B cell (primary cell): ENCODE data around the gene S100A5. TPM values are rescaled to one million over a fixed set of nuclear protein-coding genes. Genes with fewer than 3 reads are reported as not detected.

Source experiments
- ATAC-seq: fragments of 200-7000 bp; cut with Tn5 transposase; one replicate; pipeline ENCODE4 v1.10.0; 2021; ENCODE audit warnings: low read depth, mild to moderate bottlenecking, moderate number of reproducible peaks, moderate library complexity
- CTCF ChIA-PET: fragments of 350-600 bp; sonication (Branson Sonifier 250); formaldehyde crosslinking; loops from one replicate; lab custom pipeline; 2021; ENCODE audit warnings: antibody characterized with exemption, inconsistent platforms; lab: Charles Lee
- POLR2A ChIA-PET: fragments of 350-600 bp; sonication (Branson Sonifier 250); formaldehyde crosslinking; loops from one replicate; lab custom pipeline; 2021; ENCODE audit warnings: antibody characterized with exemption; lab: Charles Lee
- DNase-seq: peaks from one replicate; pipeline ENCODE4 v3.0.0; 2013
- H2AFZ ChIP-seq: 2 replicates; pipeline ENCODE4 v1.6.1; 2012; ENCODE audit warnings: mild to moderate bottlenecking, low read depth, low read length; ENCODE audit not compliant: insufficient read depth, poor library complexity, severe bottlenecking
- H3K27ac ChIP-seq, 2 donors: 1 replicate in 1 of 2; 2 replicates in 1 of 2; pipeline ENCODE4 v1.5.1; 2012 to 2013; ENCODE audit warnings: low read length in 2 of 2, mild to moderate bottlenecking in 2 of 2, moderate library complexity in 1 of 2
- H3K27me3 ChIP-seq, 4 experiments: fragments of 200-600 bp in 1 of 4; sonication (generic) in 1 of 4; replicated peaks in 1 of 4; 1 replicate in 2 of 4; 2 replicates in 2 of 4; pipeline versions ENCODE4 v1.6.1 to v1.7.0; 2013 to 2016; ENCODE audit warnings: low read length in 3 of 4, mild to moderate bottlenecking in 2 of 4, mixed read lengths in 1 of 4, moderate library complexity in 1 of 4; ENCODE audit not compliant: insufficient read depth in 4 of 4, control insufficient read depth in 3 of 4; ENCODE audit errors: control extremely low read depth in 1 of 4
- H3K36me3 ChIP-seq, 2 experiments: replicated peaks in 1 of 2; 1 replicate in 1 of 2; 2 replicates in 1 of 2; pipeline versions ENCODE4 v1.6.1 to v1.7.1; 2013; ENCODE audit warnings: low read length in 1 of 2; ENCODE audit not compliant: insufficient read depth in 2 of 2, control insufficient read depth in 1 of 2; ENCODE audit errors: control extremely low read depth in 1 of 2, extremely low read depth in 1 of 2
- H3K4me1 ChIP-seq, 2 donors: fragments of 200-600 bp in 1 of 2; sonication (generic) in 1 of 2; 1 replicate in 1 of 2; 2 replicates in 1 of 2; pipeline versions ENCODE4 v1.5.1 to v1.6.1; 2013 to 2017; ENCODE audit warnings: low read length in 2 of 2; ENCODE audit not compliant: control insufficient read depth in 2 of 2, insufficient read depth in 2 of 2
- H3K4me2 ChIP-seq: replicated peaks from 2 replicates; pipeline ENCODE3; 2012; ENCODE audit warnings: mild to moderate bottlenecking, low read depth, low read length; ENCODE audit not compliant: poor library complexity, severe bottlenecking
- H3K4me3 ChIP-seq, 5 experiments: fragments of 200-600 bp in 1 of 5; sonication (generic) in 1 of 5; 1 replicate in 3 of 5; 2 replicates in 2 of 5; pipeline versions ENCODE4 v1.5.1 to v1.7.0; 2011 to 2016; ENCODE audit warnings: low read length in 4 of 5, mild to moderate bottlenecking in 4 of 5, low read depth in 2 of 5, control low read depth in 1 of 5, moderate library complexity in 1 of 5; ENCODE audit not compliant: insufficient read depth in 1 of 5; ENCODE audit errors: control extremely low read depth in 1 of 5, extremely low read depth in 1 of 5
- H3K79me2 ChIP-seq: fragments of 200-600 bp; sonication (generic); one replicate; pipeline ENCODE4 v1.6.0; 2016; ENCODE audit warnings: low read length; ENCODE audit not compliant: control insufficient read depth, insufficient read depth
- H3K9ac ChIP-seq: fragments of 200-600 bp; sonication (generic); 2 replicates; pipeline ENCODE4 v1.6.1; 2017; ENCODE audit warnings: mild to moderate bottlenecking, low read length, moderate library complexity
- H3K9me3 ChIP-seq, 3 donors: one replicate each; pipeline versions ENCODE4 v1.6.1 to v1.7.1; 2013; ENCODE audit warnings: low read length in 2 of 3; ENCODE audit not compliant: control insufficient read depth in 2 of 3, insufficient read depth in 1 of 3; ENCODE audit errors: control extremely low read depth in 1 of 3
- H4K20me1 ChIP-seq: 2 replicates; pipeline ENCODE4 v1.6.0; 2012; ENCODE audit warnings: mild to moderate bottlenecking, low read length; ENCODE audit not compliant: insufficient read depth, control insufficient read depth, poor library complexity, severe bottlenecking
- H3K27ac Mint-ChIP-seq: one replicate; pipeline ENCODE4 v1.8.0; 2021; ENCODE audit warnings: mixed read lengths
- H3K27me3 Mint-ChIP-seq: one replicate; pipeline ENCODE4 v1.8.0; 2021; ENCODE audit warnings: mixed read lengths
- H3K4me1 Mint-ChIP-seq: one replicate; pipeline ENCODE4 v1.8.0; 2021; ENCODE audit warnings: mixed read lengths
- H3K4me3 Mint-ChIP-seq: one replicate; pipeline ENCODE4 v1.8.0; 2021; ENCODE audit warnings: mixed read lengths
- H3K9me3 Mint-ChIP-seq: one replicate; pipeline ENCODE4 v1.8.0; 2022; ENCODE audit warnings: mixed read lengths; ENCODE audit not compliant: insufficient read depth
- EZH2 ChIP-seq: IDR thresholded peaks from 2 replicates; pipeline ENCODE4 v1.6.1; 2012; ENCODE audit warnings: borderline replicate concordance, low read depth, mild to moderate bottlenecking, moderate library complexity, low read length; ENCODE audit not compliant: insufficient read depth, poor library complexity, severe bottlenecking
- WGBS: methylation state at CpG from one replicate; pipeline ENCODE4 v1.1.5; 2013; ENCODE audit warnings: missing lambda C conversion rate; ENCODE audit not compliant: insufficient coverage; 5-methylcytosine and 5-hydroxymethylcytosine counted together
- intact Hi-C: fragments of 100-400 bp; cut with micrococcal nuclease; formaldehyde crosslinking; loops from one replicate; pipeline ENCODE4 v1.10.0; 2022
- polyA plus RNA-seq: library from polyadenylated mRNA; depleted of rRNA; stranded (reverse); fragments of >200 nt; gene quantifications from 2 replicates; pipeline ENCODE4 v1.2.3, GENCODE V29; 2012
- total RNA-seq, 2 donors: library from RNA; stranded (reverse); fragments of 120-200 nt in 1 of 2; gene quantifications; 1 replicate in 1 of 2; 2 replicates in 1 of 2; pipeline versions ENCODE4 v1.2.3 to v1.2.4, GENCODE V29; 2013 to 2022
- TF ChIP-seq, protein P1 (sequence below): fragments of 200-600 bp; IDR thresholded peaks from one replicate; pipeline ENCODE4 v1.8.0; 2022; ENCODE audit warnings: antibody characterized with exemption, mild to moderate bottlenecking

The S100A5 gene
- total and polyA plus RNA-seq, 2 donors (not counting 1 experiment from before 2014, with no cell fraction given) = 0.64 TPM; not detected in 1

DNA sequence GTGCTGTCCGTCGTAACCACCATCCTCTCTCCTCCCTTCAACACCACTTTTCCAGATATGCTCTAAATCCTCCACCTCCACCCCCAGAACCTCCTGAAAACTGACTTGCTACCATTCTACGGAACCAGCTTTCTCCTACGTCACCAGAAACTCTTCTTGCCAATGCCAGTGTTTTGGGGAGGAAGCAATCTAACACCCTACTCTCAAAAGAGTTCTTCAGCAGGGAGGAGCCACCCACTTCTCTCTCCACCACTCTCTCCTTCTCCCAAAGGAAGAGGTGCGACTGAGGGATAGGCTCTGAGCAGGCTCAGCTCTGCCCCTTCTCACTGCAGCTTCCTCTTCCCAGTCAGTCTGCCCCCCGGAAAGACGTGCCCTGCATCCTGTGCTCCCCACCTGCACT lies 31.0 kb upstream of the S100A5 start:
- intact Hi-C loops = loop anchor here (1.0 to 2.0 kb wide), 5 partner anchors 62 to 415 kb away; partner anchors contain the start of genes RAB13 and SNAPIN
- Mint-ChIP-seq H3K9me3 (no peaks in the 10 kb centered on the region), H3K27ac (no peak overlapping the region)

DNA sequence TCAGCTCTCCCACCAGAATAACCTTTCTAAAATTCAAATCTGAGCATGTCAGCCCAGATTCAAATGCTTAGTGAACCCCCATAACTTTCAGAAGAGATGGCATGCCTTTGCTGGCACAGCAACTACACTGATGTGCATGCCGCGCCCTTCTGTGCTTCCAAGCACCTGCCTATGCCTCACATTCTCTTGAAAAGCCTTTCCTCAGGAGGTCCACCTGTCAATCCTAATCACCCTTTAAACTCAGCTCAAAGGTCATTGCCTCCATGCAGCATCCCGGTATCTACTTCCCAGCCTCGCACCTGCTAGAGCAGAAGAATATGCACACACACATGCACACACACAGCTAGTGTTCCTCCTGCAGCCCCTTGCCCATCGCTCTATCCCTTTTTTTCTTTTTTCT lies 30.1 kb upstream of the S100A5 start:
- Histone ChIP-seq H3K9me3 (no peaks in the 10 kb centered on the region), H2AFZ (no peak overlapping the region), H3K27me3 (peaks cover 0 to 2% (median 0%) of the 10 kb centered on the region in 4 experiments), H3K4me2 (no peak overlapping the region), H3K4me1 (peaks cover 10 to 30% of the 10 kb centered on the region in 2 donors), H3K4me3 (no peak overlapping the region), H3K9ac (no peak overlapping the region), H3K36me3 (no peaks in the 10 kb centered on the region), H3K79me2 (no peaks in the 10 kb centered on the region), H4K20me1 (no peaks in the 10 kb centered on the region), H3K27ac (no peak overlapping the region)
- peaks cover 33% of the 10 kb centered on the region for H3K4me1 Mint-ChIP-seq
- no peak for DNase-seq
- no peaks in the 10 kb centered on the region for H3K9me3 Mint-ChIP-seq
- POLR2A ChIA-PET = interaction anchor here (0.6 kb wide), 1 partner anchor 178 kb away, joined by 9 read pairs; no protein-coding TSS in a partner anchor
- CTCF ChIA-PET = interaction anchor here (0.7 to 7.4 kb wide), 15 partner anchors 11 to 415 kb away, joined by 3 to 227 read pairs (median 14); partner anchors contain the start of genes CHTOP, RAB13, S100A1 and S100A13
- H3K27ac Mint-ChIP-seq = peak overlapping the region; percentile 46
- TF ChIP-seq, protein P1, sequence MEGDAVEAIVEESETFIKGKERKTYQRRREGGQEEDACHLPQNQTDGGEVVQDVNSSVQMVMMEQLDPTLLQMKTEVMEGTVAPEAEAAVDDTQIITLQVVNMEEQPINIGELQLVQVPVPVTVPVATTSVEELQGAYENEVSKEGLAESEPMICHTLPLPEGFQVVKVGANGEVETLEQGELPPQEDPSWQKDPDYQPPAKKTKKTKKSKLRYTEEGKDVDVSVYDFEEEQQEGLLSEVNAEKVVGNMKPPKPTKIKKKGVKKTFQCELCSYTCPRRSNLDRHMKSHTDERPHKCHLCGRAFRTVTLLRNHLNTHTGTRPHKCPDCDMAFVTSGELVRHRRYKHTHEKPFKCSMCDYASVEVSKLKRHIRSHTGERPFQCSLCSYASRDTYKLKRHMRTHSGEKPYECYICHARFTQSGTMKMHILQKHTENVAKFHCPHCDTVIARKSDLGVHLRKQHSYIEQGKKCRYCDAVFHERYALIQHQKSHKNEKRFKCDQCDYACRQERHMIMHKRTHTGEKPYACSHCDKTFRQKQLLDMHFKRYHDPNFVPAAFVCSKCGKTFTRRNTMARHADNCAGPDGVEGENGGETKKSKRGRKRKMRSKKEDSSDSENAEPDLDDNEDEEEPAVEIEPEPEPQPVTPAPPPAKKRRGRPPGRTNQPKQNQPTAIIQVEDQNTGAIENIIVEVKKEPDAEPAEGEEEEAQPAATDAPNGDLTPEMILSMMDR = no peak
- TF ChIP-seq EZH2 = no peak
- 100% methylated on average over 3 of the region's 5 CpGs for WGBS
- peaks cover 7% of the 10 kb centered on the region for H3K27me3 Mint-ChIP-seq
- no peak for ATAC-seq
- no peak overlapping the region for H3K4me3 Mint-ChIP-seq
- intact Hi-C loops = no loop called here

More for the DNA sequence above, 31.0 kb upstream of the S100A5 start:
- Histone ChIP-seq H3K79me2 (no peaks in the 10 kb centered on the region), H3K4me3 (no peak overlapping the region), H4K20me1 (no peaks in the 10 kb centered on the region), H3K9me3 (no peaks in the 10 kb centered on the region), H3K4me1 (peaks cover 4 to 22% of the 10 kb centered on the region in 2 donors), H3K4me2 (no peak overlapping the region), H3K27ac (no peak overlapping the region), H3K27me3 (peaks cover 0 to 2% (median 0%) of the 10 kb centered on the region in 4 experiments), H2AFZ (peak overlapping the region; percentile 26), H3K36me3 (no peaks in the 10 kb centered on the region), H3K9ac (no peak overlapping the region)
- TF ChIP-seq, protein P1 = no peak
- no peak for TF ChIP-seq EZH2
- DNase-seq (no peak), ATAC-seq (no peak)
- ChIA-PET POLR2A (interaction anchor here (0.8 kb wide), 1 partner anchor 27 kb away, joined by 3 read pairs; no protein-coding TSS in a partner anchor), CTCF (interaction anchor here (0.8 to 7.4 kb wide), 37 partner anchors 8 to 418 kb away, joined by 3 to 227 read pairs (median 6); partner anchors contain the start of genes CHTOP, NPR1, RAB13 and S100A1)
- peaks cover 26% of the 10 kb centered on the region for H3K4me1 Mint-ChIP-seq
- H3K4me3 Mint-ChIP-seq = no peak overlapping the region
- WGBS = 78% methylated on average over 7 of the region's 7 CpGs
- H3K27me3 Mint-ChIP-seq = peaks cover 7% of the 10 kb centered on the region
